SK-N-SH (cell line): ENCODE results near the gene CAPZA2.

ENCODE experiments used
- CTCF ChIP-seq: fragments of 200-600 bp; sonication (generic); IDR thresholded peaks from 2 replicates; pipeline ENCODE4 v1.6.1; 2017; ENCODE audit warnings: antibody characterized with exemption, mild to moderate bottlenecking, moderate library complexity
- EP300 ChIP-seq, 2 experiments: IDR thresholded peaks; 2 replicates each; pipeline versions ENCODE4 v1.4.0 to v1.6.1; 2012; ENCODE audit warnings: borderline replicate concordance in 1 of 2, low read depth in 1 of 2, low read length in 1 of 2
- EZH2phosphoT487 ChIP-seq: fragments of 200-600 bp; sonication (generic); IDR thresholded peaks from 2 replicates; pipeline ENCODE4 v1.6.1; 2017; ENCODE audit warnings: low read depth, mixed run types, mild to moderate bottlenecking, antibody characterized with exemption, moderate library complexity, borderline replicate concordance
- FOXM1 ChIP-seq: IDR thresholded peaks from 2 replicates; pipeline ENCODE4 v1.4.0; 2012; ENCODE audit warnings: low read depth, mild to moderate bottlenecking
- GABPA ChIP-seq: IDR thresholded peaks from 2 replicates; pipeline ENCODE4 v1.4.0; 2012; ENCODE audit warnings: low read depth, mild to moderate bottlenecking
- GATA2 ChIP-seq: sonication (generic); formaldehyde crosslinking; IDR thresholded peaks from 2 replicates; pipeline ENCODE4 v1.5.0; 2020; ENCODE audit warnings: mild to moderate bottlenecking, missing genetic modification reagents
- JUND ChIP-seq: IDR thresholded peaks from 2 replicates; pipeline ENCODE4 v1.4.0; 2012
- NFIC ChIP-seq: IDR thresholded peaks from 2 replicates; pipeline ENCODE4 v1.4.0; 2012; ENCODE audit warnings: borderline replicate concordance
- PBX3 ChIP-seq: IDR thresholded peaks from 2 replicates; pipeline ENCODE4; 2012
- RAD21 ChIP-seq: IDR thresholded peaks from 2 replicates; pipeline ENCODE4 v1.6.1; 2012; ENCODE audit warnings: mild to moderate bottlenecking, low read length
- REST ChIP-seq: IDR thresholded peaks from 2 replicates; pipeline ENCODE4 v1.6.1; 2012; ENCODE audit warnings: mild to moderate bottlenecking, low read depth, low read length, moderate library complexity
- SIN3A ChIP-seq: IDR thresholded peaks from 2 replicates; pipeline ENCODE4 v1.6.1; 2012; ENCODE audit warnings: low read depth, mild to moderate bottlenecking, low read length, moderate library complexity, borderline replicate concordance
- TAF1 ChIP-seq: IDR thresholded peaks from 2 replicates; pipeline ENCODE4 v1.6.1; 2012; ENCODE audit warnings: low read depth, mild to moderate bottlenecking, low read length, moderate library complexity, borderline replicate concordance
- TF ChIP-seq, protein P1 (sequence below): fragments of 150-350 bp; IDR thresholded peaks from 2 replicates; pipeline ENCODE4 v1.6.1; 2017; ENCODE audit warnings: antibody characterized with exemption, low read length, low read depth, borderline replicate concordance

GRCh38 chr7:116949941-116950801 lies 87.8 kb downstream of the CAPZA2 start:
- no peak for TF ChIP-seq CTCF
- no peak for TF ChIP-seq TAF1
- no peak for TF ChIP-seq EP300 (IDR thresholded peaks at IDR 0.05; ENCODE audit: borderline replicate concordance in 1 of 2, low read depth in 1 of 2, low read length in 1 of 2)
- no peak for TF ChIP-seq NFIC
- TF ChIP-seq JUND: no peak
- no peak for TF ChIP-seq SIN3A
- TF ChIP-seq, protein P1, sequence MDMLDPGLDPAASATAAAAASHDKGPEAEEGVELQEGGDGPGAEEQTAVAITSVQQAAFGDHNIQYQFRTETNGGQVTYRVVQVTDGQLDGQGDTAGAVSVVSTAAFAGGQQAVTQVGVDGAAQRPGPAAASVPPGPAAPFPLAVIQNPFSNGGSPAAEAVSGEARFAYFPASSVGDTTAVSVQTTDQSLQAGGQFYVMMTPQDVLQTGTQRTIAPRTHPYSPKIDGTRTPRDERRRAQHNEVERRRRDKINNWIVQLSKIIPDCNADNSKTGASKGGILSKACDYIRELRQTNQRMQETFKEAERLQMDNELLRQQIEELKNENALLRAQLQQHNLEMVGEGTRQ: no peak
- no peak for TF ChIP-seq EZH2phosphoT487
- no peak for TF ChIP-seq PBX3
- no peak for TF ChIP-seq RAD21
- no peak for TF ChIP-seq FOXM1
- TF ChIP-seq REST: no peak
- no peak for TF ChIP-seq GATA2 (CRISPR knock-in tag)
- TF ChIP-seq GABPA: no peak
